HG02938 (cell line): ENCODE results near the gene CKAP2L.
A peak's percentile ranks its signal among the peaks of the same experiment; 100 is the strongest.

Experiments
- ATAC-seq: cut with Tn5 transposase; IDR thresholded peaks from one replicate; pipeline ENCODE4 v1.9.1; 2021; ENCODE audit warnings: mild to moderate bottlenecking, moderate library complexity; ENCODE audit not compliant: unreplicated experiment

CKAP2L gene

DNA sequence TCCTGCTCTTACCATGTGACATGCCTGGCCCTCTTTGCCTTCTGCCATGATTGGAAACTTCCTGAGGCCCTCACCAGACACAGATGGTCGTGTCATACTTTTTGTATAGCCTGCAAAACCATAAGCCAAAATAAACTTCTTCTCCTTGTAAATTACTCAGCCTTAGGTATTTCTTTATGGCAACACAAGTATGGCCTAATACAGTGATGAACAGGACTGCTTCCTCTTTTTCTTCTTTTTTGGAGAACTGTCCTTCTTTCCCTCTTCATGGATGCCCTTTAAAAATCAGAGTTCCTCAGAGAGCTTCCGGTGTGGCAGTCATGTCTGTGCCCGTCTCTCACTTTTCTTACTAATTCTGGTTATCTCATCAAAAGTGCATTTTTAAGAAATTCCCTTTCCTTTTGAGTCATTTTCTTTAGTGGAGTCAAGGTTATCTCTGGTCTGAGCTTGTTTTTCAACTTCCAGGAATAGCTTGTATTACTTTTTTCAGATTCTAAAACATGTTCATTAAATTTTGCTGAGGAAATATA lies 29.1 kb upstream of the CKAP2L start:
- no peak for ATAC-seq

DNA sequence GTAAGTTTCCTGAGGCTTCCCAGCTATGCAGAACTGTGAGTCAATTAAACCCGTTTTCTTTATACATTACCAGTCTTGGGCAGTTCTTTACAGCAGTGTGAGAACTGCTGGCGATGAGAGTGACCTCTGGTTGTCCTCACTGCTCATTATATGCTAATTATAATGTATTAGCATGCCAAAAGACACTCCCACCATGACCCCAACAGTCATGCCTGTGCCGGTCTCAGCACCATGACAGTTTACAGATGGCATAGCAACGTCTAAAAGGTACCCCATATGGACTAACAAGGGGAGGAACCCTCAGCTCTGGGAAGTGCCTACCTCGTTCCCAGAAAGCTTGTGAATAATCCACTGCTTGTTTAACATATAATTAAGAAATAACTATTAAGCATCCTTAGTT lies 28.0 kb upstream of the CKAP2L start:
- ATAC-seq, result no peak

DNA sequence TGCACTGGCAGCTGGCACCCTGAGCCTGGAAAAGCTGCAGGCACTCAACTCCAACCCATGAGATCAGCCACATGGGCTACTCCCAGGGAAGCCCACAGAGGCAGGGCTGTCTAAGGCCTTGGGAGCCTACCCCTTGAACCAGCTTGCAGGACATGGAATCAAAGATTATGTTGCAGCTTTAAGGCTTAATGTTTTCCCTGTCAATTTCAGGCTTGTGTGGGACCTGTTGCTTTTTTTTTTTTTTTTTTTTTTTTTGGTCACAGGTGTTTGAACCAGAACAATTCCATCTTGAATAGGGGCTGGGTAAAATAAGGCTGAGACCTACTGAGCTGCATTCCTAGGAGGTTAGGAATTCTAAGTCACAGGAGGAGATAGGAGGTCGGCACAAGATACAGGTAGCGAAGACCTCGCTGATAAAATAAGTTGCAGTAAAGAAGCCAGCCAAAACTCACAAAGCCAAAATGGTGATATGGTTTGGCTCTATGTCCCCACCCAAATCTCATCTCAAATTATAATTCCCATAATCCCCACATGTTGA lies 27.4 kb upstream of the CKAP2L start:
- no peak for ATAC-seq

DNA sequence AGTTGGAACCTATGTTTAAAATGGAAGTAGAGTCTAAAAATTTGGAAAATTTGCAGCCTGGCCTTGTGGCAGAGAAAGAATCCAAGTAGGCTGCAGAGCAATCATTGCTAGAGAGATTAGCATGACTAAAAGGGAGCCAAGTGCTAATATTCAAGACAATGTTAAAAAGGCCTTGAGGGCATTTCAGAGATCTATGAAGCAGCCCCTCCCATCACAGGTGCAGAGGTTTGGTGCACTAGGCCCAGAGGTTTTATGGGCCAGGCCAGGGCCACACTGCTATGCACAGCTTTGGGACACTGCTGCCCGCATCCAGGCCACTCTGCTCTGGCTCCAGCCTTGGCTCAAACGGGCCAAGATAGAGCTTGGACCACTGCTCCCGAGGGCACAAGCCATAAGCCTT lies 26.6 kb upstream of the CKAP2L start:
- no peak for ATAC-seq

DNA sequence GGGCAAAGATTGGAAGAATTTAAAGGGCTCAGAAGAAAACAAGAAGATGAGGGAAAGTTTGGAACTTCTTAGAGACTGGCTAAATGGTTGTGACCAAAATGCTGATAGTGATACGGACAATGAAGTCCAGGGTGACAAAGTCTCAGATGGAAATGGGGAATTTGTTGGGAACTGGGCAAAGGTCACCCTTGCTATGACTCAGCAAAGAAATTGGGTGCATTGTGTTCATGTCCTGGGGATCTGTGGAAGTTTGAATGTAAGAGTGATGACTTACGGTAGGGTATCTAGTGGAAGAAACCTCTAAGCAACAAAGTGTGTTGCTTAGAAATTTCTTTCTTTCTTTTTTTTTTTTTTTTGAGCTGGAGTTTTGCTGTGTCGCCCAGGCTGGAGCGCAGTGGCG lies 25.9 kb upstream of the CKAP2L start:
- ATAC-seq, result no peak

DNA sequence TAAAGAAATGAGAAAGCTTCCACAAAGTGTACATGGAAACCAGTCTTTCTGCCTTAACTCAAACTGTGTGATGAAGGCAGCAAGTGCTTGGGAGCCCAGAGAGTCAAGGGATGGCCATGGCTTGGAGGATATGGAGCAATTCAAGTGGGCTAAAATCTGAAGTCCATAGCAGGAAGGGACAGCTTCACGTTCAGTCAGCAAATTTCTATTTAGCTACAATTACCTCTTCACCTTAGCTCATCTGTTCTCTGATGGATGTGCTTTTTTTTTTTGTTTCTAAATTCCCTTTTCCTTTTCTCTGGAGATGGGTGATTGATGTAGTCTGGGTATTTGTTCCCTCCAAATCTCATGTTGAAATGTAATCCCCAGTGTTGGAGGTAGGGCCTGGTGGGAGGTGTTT lies 24.8 kb upstream of the CKAP2L start:
- no peak for ATAC-seq

DNA sequence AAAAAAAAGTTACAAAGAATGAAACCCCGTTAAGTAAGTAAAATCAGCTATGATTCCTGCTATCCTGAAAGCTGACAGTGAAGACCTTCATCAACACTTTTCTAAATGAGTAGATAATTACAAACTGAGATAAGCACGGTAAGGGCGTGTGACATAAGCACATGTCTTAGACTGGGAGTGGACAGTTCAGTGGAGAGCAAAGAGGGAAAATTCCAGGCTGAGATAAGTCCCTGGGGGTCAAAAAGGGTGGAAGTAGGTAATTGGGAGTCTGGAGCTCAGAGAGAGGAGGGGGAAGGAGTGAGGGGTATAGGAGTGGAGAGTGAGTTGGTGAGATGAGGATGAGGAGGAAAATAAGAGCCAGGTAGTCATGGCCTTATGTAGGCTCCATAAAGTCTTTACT lies 24.2 kb upstream of the CKAP2L start:
- no peak for ATAC-seq

DNA sequence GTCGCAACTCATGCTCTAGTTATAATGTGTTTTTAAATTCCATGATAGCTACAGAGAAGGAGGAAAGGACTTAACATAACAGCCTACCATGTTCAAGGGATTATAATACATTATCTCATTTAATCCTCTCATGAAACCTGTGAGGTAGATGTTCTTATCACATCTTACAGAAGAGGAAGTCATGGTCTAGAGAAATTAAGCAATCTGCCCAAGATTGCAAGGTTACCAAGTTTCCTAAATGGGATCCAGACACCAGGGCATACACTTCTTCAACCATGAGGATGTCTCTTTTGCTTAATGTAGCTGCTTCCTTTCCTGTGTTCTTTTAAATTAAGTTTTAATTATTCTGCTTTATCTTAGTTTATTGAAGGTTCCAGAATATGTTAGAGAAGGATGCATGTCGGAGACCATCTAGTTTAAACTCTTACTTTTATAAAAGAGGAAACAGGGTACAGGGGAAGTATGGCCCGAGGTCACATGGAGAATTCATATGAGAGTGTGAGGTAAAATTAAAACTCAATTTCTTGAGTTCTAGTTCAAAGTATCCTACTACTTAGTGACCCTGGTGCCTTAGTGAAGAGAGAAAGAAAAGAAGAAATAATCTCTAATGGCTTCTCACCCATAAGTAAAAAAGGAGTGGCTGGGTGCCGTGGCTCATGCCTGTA lies 23.5 kb upstream of the CKAP2L start:
- ATAC-seq, result no peak

DNA sequence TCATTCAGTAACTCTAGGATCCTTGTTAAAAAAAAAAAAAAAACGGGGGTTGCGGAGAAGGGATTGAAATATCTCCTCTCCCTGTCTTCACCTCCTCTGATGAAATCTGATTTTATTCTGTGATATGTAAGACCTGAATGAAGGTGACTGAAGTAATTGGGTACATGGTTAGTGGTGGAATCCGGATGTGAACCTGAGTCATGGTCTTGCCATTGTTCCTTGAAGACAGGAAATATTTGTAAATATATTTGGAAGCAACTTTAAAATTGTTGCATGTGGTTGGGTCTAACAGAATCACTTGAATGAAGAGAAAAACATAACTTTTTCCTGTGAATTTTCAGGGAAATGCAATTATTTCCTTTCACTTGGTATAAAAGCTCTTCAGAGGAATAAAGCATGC lies 22.9 kb upstream of the CKAP2L start:
- ATAC-seq, result no peak

DNA sequence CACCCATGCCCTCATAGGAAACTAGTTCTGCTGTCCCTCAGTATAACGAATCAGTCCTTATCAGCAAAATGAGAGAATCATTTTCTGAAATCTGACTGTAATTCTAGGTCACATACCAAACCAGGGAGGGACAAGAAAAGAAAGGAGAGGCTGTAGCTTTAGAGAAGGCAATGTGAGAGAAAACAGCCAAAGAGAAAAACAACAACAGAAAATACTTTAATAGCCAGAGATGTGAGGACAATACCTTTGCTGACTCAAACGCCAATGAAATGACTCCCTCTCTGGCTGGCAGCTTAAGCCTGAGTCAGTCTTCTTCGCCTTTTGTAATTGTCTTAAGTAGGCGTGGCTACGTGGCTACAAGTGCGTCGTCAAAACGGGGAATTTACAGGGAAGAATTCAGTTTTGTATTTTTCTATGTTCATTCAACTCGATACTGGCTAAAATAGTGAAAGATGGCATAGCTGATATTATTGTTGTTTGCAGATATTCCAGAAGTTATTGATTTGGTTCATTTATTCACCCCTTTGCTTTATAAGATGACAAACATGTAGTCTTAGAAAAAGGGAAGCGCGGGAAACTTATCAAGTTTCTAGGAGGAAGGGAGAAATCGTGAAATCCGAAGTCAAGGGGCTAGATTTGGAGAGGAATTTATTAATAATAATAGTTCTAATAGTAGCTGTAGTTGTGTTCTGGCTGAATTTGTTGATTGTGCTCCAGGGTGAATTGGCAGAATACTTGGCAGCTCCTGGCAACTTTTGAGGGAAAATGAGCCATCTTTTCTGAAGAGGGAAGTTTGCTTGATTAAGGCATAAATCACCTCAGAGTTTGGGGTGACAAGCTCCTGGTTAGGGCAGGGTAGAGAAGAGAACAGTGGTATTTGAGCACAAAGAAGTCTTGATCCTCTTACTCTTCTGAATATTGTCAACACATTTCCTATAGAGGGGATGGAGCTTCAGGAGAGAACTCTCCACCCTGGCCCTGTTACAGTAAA lies 20.1 kb upstream of the CKAP2L start, which contains the start of gene IL1A:
Gene IL1A (minus strand): TSS at position 295 of the 991 bp plus-strand sequence. CDS start 723 bp downstream, outside the sequence.
- no peak for ATAC-seq

DNA sequence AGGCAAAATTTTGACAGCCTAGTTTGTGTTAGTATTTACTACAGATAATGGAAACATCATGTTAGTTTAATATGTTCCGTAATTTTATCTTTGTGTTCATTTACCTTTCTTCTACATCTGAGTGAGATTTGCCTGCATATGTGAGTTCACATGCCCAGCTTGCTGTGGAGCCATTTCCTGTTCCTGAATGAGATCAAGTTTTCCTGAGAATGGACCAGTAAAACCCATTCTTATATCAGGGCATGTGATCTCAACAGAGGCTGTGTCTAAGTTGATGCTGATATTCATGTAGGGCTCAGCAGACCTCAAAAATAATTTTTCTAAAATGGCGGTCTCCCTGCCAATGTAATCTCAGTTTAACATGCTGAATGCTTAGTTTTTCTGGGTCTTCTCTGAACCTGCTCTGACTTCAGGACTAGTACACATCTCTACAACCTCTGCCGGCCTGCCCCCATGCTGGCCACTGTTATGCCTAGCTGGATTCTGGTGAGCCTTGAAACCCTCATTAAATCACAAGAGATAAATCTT lies 18.8 kb upstream of the CKAP2L start:
- ATAC-seq, result no peak

DNA sequence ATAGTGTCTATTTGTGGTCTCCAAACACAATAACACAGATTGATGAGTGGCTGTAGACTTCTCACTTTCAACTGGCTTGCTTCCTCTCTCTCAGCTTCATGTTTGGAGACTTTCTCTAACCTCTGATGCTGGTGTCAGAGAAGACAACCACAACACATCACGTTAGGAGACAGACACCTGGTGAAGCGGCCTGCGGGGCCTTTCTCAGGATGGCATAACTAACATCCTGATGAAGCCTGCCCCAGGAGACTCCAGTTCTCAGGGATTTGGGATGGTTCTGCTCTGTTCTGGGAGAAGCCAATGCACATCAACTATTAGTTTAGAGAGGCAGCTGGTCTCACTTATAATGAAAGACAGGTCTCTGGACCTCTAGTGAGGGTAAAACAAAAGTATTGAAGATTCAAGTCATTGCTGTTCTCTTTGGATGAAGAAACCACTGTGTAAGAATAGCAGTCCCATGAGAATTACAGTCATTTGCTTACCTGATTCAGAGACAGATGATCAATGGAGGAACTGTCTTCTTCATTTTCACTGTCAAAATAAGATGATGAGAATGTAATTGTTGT lies 17.9 kb upstream of the CKAP2L start:
- peak; percentile 89 for ATAC-seq

DNA sequence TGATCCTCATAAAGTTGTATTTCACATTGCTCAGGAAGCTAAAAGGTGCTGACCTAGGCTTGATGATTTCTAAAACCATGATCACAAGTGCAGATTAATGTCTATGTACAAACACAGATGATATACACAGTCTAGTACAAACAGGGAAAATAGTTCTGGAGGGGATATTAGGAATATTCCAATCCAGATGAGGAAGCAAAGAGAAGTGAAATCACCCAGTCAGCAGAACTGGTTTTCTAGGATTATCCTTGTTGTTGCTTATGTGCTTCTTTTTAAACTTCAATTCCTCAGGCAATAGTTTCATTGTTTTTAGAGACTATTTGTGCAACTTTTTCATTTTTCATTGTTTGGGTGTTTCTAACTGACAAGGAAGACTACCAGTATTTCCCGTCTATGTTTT lies 15.2 kb upstream of the CKAP2L start:
- ATAC-seq, result no peak

DNA sequence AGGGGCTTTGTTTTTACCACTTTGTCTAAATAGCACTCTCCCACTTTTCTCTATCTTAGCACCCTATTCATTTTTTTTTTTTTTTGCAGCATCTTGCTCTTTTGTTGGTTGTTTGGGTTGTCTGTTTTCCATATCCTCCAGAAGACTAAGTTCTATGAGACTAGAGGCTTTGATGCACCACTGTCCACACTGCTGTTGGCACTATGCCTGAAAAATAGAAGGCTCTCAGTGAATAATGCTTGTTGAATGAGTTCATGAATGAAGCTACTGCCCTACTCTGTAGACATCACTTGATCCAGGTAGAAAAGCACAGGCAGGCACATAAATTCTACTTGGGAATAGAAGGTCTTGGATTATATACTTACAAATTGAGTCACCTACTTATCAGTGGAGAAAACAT lies 12.6 kb upstream of the CKAP2L start:
- ATAC-seq, result no peak

DNA sequence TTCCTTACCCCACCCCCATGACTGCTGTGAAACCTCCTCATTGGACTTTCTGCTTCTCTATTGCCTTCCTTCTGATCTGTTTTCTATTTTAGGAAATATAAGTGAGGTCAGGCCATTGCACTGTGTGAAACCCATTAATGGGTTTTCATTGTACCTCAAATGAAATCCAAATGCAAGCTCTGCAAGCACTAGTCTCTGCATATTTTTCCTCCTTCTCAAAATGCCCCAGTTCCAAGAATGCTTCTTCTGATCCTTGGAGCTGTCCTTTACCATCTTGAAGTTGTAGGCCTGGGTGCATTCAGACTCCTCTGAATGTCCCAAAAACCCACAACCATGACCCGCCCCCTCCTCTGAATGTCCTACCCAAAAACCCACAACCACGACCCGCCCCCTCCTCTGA lies 11.7 kb upstream of the CKAP2L start:
- no peak for ATAC-seq

DNA sequence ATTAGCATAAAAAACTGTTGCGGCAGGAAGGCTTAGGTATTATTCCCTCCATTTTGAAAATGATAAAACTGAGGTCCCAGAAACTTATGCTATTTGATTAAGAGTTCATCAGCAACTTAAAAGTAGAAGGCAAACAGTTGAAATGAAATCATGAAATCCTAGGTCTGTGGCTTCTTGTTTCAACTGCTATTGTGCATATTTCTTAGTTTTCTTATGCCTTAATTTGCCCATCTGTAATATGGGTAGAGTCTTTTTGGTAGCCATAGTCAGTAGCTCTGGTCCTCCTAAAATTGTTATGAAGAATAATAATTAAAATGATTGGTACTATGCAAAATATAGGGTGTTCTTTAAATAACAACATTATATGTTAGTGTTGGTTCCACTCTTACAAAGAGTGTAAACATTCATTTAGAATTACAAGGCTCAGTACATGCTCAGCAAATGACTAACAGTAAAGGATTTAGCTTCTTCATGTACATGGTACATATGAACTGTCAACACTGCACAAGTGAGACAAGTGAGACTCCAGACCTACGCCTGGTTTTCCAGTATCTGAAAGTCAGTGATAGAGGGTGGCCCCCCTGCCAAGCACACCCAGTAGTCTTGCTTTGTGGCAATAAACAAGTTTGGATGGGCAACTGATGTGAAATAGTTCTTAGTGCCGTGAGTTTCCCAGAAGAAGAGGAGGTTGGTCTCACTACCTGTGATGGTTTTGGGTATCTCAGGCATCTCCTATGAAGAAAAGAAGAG lies 10.3 kb upstream of the CKAP2L start:
- no peak for ATAC-seq

DNA sequence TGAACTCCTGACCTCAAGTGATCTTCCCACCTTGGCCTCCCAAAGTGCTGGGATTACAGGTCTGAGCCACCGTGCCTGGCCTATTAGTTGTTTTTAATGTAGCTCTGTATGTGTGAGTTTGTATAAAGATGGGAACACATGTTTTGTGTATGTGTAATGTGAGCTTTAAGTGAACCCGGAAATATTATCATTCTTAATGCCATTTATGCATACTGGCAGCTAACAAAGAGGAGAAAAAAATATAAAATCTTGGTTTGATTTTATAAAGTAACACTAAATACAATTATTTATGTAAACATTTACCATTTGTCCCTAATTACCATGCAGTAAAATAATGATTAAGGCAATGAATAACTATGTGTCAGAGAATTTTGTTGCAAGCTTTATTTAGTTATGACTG lies 9.1 kb upstream of the CKAP2L start:
- no peak for ATAC-seq

DNA sequence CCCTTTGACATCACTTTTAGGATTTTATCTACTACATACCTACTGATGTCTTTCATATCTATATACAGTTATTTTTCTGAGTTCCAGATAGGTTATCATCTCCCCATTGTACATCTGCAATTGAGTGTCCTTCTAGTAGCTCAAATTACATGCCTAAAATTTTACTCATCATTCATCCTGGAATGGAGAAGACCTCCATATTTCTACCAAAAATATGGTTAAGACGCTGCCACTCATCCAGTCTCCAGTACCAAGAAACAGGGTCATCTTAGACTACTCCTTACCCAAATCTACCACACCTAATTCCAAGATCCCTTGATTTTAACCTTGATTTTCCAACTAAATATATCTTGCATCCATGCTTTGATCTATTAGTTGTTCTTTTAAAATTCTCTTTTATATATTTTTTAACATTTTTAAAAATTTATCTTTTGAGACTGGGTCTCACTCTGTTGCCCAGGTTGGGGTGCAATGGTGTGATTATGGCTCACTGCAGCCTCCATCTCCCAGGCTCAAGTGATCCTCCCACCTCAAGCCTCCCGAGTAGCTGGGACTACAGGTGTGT lies 8.6 kb upstream of the CKAP2L start:
- ATAC-seq, result no peak

DNA sequence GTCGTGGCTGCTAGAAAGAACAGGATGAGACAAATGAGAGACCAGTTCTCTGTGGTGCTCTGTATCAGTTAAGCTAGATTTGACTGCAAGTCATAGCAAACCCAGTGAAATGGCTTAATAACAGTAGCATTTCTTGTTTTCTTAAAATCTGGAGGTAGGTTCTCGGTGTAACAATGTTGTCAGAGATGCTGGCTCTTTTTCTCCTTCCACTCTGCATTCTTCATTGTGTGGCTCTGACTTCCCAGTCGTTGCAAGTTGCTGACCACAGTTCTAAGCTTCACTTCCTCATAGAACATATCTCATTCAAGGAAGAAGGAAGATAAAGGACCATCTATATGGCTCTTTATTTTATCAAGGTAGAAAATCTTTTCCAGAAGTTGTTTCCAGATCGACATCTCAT lies 7.9 kb upstream of the CKAP2L start:
- ATAC-seq, result no peak

DNA sequence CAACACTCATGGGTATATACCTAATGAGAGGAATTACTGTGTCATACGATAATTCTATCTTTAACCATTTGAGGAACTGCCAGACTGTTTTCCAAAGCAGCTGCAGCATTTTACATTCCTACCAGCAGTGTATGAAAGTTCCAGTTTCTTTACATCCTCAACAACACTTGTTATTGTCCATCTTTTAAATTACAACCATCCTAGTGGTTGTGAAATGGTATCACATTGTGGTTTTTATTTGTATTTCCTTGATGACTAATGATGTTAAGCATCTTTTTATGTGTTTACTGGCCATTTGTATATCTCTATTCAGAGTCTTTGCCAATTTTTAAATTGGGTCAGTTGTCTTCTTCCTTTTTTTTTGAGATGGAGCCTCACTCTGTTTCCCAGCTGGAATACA lies 4.0 kb upstream of the CKAP2L start:
- no peak for ATAC-seq
